ENCODE results near the gene DLGAP4.

The DLGAP4 gene

DNA sequence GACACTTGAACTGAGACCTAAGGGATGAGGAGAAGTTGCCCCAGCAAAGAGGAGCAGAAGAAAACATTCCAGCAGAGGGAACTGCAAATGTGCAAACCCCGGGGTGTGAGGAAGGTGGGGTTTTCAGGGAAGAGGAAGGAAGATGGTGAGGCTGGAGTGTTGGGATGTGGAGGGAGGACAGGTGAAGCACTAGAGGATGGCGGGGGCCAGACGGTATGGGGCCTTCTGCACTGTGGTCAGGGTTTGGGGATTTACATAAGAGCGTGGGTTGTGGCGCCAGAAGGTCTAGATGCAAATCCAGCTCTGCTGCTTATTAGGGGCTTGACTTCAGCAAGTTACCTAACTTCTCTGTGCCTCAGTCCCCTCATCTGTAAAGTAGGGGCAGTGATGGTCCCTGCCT, 16.0 kb downstream of the DLGAP4 start:
- TF ChIP-seq, protein P1, sequence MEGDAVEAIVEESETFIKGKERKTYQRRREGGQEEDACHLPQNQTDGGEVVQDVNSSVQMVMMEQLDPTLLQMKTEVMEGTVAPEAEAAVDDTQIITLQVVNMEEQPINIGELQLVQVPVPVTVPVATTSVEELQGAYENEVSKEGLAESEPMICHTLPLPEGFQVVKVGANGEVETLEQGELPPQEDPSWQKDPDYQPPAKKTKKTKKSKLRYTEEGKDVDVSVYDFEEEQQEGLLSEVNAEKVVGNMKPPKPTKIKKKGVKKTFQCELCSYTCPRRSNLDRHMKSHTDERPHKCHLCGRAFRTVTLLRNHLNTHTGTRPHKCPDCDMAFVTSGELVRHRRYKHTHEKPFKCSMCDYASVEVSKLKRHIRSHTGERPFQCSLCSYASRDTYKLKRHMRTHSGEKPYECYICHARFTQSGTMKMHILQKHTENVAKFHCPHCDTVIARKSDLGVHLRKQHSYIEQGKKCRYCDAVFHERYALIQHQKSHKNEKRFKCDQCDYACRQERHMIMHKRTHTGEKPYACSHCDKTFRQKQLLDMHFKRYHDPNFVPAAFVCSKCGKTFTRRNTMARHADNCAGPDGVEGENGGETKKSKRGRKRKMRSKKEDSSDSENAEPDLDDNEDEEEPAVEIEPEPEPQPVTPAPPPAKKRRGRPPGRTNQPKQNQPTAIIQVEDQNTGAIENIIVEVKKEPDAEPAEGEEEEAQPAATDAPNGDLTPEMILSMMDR (conservative IDR thresholded peaks at IDR 0.05), result no peak
- H3K27ac ChIP-seq, result no peak overlapping the region

DNA sequence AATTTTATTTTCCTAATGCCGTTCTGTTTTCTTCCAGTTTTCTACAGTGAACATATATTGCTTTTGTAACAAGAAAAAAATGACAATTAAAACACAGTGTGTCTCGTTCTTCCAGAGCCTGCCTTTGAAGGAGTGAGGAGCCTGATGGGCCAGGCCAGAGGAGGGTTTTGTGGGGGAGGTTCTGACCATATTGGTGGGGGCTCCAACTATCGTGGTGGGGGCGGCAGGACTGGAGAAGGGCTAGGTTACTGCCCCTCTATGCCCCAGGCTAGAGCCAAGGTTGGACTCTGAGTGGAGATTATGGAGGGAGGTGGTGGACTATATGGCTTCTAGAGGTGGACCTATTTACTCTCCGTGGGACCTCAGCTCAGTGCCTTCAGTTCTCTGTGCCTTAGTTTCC, 24.0 kb downstream of the DLGAP4 start:
- no peak overlapping the region for H3K27ac ChIP-seq
- TF ChIP-seq, protein P1 (conservative IDR thresholded peaks at IDR 0.05), result no peak

DNA sequence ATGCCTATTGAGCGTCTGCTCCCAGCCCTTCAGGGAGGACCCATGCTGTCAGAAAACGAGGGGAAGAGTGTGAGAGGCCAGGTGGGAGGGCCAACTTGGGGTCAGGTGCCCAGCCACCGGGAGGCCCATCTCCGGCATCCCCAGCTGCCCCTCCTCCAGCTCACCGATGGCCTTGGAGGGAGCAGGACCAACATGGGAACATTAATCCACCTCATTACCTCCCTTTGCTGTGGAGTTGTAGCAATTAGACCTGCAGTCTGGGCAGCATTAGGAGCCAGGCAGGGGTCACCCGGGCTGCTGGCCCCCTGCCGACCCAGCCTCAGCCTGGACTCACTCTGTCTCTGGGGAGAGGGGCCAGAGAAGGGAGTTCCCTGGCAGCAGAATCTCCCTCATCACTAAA, 25.1 kb downstream of the DLGAP4 start:
- no peak overlapping the region for H3K27ac ChIP-seq
- TF ChIP-seq, protein P1 (conservative IDR thresholded peaks at IDR 0.05), result no peak

DNA sequence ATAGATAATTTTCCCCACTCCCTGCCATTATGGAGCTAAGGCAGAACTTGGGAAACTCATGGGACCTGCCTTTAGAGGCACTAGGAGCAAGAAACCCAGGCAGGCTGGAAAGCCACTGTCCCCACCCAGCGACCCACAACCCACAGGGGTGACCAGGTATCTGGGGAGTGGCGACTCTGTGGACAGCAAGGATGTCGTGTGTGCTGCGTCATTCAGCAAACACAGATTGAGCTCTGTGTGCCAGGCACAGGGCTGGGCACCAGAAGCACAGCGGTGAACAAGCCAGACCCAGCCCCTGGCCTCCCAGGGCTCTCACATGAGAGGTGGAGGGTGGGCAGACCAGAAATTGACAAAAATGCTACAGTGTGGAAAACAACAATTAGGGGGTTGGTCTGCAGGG, 27.7 kb downstream of the DLGAP4 start:
- TF ChIP-seq, protein P1 (conservative IDR thresholded peaks at IDR 0.05), result no peak
- no peak overlapping the region for H3K27ac ChIP-seq

DNA sequence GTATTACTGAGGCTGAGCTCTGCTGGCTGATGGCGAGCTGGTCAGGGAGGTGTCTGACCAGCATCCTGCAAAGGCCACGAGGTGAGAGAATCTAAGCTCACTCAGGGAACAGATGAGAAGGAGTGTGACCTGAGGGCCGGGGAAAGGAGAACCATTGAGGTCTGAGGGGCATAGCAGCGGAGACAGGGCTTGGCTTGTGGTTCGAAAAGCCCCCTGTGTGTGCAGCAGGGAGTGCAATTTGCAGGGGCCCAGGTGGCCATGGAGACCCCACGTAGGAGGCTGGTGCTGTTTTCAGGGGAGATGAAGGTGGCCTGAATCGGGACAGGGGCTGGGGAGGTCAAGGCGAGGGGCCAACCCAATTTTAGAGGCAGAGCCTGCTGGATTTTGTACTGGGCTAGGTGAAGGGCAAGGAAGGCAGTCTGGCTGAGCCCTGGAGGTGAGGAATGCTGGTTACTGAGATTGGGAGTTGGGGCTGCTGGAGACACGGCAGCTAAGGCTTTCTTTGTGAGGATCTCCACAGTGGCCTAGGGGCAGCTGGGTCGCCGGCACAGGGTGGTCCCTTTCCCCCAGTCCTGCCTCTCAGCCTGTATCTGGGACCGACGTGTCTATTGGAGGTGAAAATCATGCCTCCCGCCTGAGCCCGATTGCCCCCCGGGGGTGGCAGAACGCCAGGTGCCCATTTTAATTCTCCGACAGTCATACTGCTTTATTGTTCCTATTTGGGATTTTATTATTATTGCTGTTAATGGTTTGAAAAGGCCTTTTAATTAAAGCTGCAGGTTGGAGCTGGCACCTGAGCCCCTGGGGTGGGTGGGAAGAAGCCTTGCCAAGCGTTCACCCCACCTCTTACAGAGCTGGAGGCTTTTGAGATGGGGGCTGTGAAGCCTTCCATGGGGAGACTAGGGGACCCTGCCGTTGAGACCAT, 28.4 kb downstream of the DLGAP4 start:
- H3K27ac ChIP-seq, result no peak overlapping the region
- TF ChIP-seq, protein P1 (conservative IDR thresholded peaks at IDR 0.05), result no peak

DNA sequence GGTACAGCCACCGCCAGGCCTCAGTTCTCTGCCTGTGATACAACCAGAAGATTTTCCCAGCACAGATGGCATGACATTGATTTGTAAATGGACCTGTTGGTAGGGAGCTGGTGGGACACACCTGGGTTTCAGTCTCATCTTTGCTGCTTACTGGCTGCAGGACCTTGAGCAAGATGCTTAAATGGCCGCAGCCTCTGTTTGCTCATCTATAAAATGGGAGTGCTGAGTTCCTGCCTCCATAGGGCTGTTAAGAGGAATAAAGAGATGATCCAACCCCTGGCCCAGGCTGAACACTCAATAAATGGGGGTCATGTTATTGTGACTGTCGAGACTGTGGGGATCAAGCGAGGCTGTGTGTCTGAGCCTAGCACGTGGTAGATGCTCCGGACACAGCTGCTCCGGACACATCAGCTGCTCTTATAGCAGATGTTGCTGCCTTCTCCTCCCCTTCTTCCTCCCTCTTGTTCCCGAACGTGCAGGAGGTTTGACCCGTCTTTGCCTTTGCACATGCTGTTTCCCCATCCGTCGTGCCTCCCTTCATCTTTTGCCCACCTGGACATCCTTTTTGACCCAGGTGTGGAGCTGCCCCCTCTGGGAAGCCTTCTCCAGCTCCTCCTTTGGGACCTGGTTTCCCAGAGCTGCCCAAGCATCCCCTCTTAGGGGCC, 29.2 kb downstream of the DLGAP4 start:
- TF ChIP-seq, protein P1 (conservative IDR thresholded peaks at IDR 0.05), result no peak
- H3K27ac ChIP-seq, result no peak overlapping the region

DNA sequence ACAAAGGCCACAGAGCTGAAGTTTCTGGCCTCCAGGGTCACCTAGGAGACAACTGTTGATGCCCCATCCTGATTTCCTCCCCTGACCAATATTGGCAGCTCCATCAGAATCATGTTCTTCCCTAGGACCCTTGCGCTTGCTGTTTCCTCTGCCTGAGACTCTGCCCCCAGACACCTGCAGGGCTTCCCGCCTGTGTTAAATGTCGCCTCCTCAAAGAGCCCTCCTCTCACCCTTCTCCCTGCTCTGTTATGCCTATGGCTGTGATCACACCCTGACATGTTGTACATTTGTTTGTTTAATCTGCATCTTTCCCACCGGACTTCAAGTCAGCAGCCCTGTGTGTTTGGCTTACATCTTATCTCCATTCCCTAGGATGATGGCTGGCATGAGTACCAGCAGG, 30.1 kb downstream of the DLGAP4 start:
- TF ChIP-seq, protein P1 (conservative IDR thresholded peaks at IDR 0.05), result no peak
- no peak overlapping the region for H3K27ac ChIP-seq
